T-helper 1 cell treated with Interleukin-12 subunit alpha and Interleukin-12 subunit beta and Interleukin-4 antibody, amounts not matched to agents 30 ng/mL and 1 ng/mL, for 36 hours (primary cell): ENCODE data around the gene KLHDC8B. TPM values are rescaled to one million over a fixed set of nuclear protein-coding genes. Genes with fewer than 3 reads are reported as not detected.
"Not testable (repeated sequence)": the region's sequence is repeated elsewhere in the genome, so short reads cannot be mapped to it uniquely, and the experiment has no call there.

Source experiments
- intact Hi-C: fragments of 100-400 bp; cut with micrococcal nuclease; formaldehyde crosslinking; loops from one replicate; pipeline ENCODE4 v1.15.1; 2024
- total RNA-seq: library from RNA; stranded (reverse); gene quantifications from 2 replicates; pipeline ENCODE4 v1.2.3, GENCODE V29; 2022

KLHDC8B gene
- total RNA-seq, 1 donor from 2014 or later = 2.6 TPM

GRCh38 chr3:49180116-49180515 lies 8.7 kb downstream of the KLHDC8B start:
- intact Hi-C loops = no loop called here

DNA sequence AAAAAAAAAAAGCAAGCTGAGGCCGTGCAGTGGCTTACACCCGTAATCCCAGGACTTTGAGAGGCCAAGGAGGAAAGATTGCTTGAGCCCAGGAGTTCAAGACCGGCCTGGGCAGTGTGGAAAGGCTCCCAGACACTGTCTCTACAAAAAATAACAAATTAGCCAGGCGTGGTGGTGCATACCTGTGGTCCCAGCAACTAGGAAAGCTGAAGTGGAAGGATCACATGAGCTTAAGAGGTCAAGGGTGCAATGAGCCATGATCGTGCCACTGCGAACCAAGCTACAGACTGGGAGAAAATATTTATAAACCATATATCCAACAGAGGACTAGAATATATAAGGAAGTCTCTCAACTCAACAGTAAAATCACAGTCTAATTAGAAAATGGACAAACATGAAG lies 10.0 kb downstream of the KLHDC8B start:
- intact Hi-C loops = no loop called here

DNA sequence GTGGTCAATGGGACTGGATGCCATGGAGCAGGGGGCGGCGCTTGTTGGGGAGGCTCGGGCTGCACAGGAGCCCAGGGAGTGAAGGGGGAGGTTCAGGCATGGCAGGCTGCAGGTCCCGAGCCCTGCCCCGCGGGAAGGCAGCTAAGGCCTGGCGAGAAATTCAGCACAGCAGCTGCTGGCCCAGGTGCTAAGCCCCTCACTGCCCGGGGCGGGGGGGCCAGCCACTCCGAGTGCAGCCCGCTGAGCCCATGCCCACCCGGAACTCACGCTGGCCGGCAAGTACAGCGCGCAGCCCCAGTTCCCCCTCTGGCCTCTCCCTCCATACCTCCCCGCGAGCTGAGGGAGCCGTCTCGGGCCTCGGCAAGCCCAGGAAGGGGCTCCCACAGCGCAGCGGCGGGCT lies 11.3 kb downstream of the KLHDC8B start:
- intact Hi-C loops = no loop called here

DNA sequence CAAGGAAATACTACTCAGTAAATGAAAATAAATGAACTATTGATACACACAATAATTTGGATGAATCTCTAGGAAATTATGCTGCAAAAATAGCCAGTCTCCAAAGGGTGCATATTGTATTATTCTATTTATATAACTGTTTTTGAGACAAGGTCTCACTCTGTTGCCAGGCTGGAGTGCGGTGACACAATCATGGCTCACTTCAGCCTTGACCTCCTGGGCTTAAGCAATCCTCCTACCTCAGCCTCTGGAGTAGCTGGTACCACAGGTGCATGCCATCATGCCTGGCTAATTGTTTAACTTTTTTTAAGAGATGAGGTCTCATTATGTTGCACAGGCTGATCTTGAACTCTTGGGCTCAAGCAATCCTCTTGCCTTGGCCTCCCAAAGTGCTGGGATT lies 12.5 kb downstream of the KLHDC8B start:
- intact Hi-C loops = no loop called here

- intact Hi-C loops = no loop called here
Measured at GRCh38 chr3:49191741-49192140, 20.3 kb downstream of the KLHDC8B start.

DNA sequence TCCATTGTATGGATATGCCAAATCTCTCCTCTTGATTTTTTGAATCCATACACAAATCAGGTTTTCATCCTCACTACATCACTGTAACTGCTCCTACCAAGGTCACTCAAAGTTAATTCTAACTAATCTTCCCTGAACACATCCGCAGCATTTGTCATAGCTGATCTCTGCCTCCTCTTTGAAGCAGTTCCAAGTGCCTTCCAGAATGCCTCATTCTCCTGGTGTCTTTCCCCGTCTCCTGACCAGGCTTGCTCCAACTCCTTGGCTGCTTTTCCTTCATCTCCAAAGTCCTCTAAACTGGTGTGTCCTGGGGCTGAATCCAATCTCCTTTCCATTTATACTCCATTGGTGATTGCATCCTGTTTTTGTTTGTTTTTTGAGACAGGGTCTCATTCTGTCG lies 26.8 kb downstream of the KLHDC8B start:
- intact Hi-C loops = no loop called here

DNA sequence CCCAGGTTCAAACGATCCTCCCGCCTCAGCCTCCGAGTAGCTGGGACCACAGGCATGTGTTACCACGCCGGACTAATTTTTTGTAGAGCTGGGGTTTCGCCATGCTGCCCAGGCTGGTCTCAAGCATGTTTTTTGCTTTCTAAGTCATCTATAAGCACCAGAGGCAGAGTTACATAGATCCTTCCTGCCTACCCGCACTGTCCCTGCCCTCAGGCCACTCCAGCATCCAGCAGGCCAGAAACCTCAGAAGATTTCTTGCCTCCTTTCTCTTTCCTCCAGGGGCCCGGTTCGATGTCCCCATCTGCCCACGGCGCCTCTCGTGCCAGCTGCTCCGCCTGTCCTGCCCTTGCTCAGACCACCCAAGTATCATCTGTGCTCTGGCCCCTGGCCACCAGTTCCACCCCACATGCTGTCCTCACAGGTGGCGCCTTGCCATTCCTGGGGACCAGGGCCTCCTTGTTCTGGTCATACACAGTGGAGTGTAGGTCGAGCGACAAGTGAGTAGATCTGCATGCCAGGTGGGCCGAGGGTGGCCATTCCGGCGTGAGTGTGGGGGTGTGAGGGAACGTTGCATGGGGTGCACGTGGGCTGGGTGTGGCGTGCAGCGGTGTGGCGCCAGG lies 27.3 kb downstream of the KLHDC8B start:
- intact Hi-C loops = no loop called here

- intact Hi-C loops = no loop called here
Measured at GRCh38 chr3:49199239-49199899, 28.0 kb downstream of the KLHDC8B start.

DNA sequence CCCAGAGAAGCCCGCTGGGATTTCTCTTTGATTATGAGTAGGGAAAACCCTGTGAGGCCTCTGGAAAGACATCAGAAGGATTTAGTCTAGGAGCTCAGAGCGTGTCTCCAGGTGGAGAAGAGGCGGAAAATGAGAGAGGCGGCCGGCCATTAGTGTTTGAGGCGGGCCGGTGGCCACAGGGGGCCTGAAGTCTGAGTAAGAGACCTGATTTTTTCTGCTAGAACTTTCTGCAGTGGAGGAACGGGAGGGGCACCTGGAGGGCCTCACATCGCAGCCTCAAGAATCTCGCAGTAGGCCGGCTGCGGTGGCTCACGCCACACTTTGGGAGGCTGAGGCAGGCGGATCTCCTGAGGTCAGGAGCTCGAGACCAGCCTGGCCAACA lies 28.5 kb downstream of the KLHDC8B start:
- intact Hi-C loops = no loop called here

DNA sequence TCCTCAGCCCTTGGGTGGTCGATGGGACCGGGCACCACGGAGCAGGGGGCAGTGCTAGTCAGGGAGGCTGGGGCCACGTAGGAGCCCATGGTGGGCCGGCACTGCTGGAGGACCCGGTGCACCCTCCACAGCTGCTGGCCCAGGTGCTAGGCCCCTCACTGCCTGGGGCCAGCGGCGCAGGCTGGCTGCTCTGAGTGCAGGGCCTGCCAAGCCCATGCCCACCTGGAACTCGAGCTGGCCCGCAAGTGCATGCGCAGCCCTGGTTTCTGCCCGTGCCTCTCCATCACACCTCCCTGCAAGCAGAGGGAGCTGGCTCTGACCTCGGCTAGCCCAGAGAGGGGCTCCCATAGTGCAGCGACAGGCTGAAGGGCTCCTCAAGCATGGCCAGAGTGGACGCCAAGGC lies 42.1 kb downstream of the KLHDC8B start:
- intact Hi-C loops = no loop called here

DNA sequence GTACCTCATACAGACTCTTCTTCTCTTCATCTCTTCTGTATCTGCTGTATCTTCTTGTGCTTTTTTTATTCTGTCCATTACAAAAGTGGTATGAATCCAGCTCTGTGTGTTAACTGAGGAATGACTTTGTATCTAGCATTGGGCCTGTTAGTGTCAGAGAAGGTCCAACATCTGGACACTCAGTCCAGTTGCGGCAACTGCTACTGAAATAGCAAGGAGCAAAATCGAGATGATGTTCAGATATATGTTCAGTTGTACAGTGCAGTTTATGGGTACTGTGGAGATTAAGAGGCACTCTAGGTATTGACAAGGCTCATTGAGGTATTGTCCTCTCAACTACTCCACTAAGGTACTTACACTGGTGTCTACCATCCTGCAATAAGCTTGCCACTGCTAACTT lies 42.6 kb downstream of the KLHDC8B start:
- intact Hi-C loops = no loop called here

DNA sequence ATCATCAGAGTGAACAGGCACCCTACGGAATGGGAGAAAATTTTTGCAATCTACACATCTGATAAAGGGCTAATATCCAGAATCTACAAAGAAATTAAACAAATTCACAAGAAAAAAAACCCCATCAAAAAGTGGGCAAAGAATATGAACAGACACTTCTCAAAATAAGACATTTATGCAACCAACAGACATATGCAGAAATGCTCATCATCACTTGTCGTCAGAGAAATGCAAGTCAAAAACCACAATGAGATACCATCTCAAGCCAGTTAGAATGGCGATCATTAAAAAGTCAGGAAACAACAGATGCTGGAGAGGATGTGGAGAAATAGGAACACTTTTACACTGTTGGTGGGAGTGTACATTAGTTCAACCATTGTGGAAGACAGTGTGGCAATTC lies 45.3 kb downstream of the KLHDC8B start:
- intact Hi-C loops = not testable (repeated sequence)

DNA sequence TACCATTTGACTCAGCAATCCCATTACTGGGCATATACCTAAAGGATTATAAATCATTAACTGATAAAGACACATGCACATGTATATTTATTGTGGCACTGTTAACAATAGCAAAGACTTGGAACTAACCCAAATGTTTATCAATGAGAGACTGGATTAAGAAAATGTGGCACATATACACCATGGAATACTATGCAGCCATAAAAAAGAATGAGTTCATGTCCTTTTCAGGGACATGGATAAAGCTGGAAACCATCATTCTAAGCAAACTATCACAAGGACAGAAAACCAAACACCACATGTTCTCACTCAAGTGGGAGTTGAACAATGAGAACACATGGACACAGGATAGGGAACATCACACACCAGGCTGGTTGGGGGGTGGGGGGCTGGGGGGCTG lies 45.7 kb downstream of the KLHDC8B start:
- intact Hi-C loops = not testable (repeated sequence)

- intact Hi-C loops = no loop called here
Measured at GRCh38 chr3:49217688-49218470, 46.5 kb downstream of the KLHDC8B start.

GRCh38 chr3:49218471-49218989 lies 47.1 kb downstream of the KLHDC8B start:
- intact Hi-C loops = not testable (repeated sequence)

DNA sequence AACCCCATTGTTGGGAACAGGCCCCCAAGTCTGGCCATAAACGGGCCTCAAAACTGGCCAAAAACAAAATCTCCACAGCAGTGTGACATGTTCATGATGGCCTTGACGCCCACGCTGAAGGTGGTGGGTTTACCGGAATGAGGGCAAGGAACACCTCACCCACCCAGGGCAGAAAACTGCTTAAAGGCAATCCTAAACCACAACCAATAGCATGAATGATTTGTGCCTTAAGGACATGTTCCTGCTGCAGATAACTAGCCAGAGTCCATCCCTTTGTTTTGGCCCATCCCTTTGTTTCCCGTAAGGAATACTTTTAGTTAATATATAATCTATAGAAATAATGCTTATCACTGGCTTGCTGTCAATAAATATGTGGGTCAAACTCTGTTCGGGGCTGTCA lies 47.7 kb downstream of the KLHDC8B start:
- intact Hi-C loops = no loop called here

- intact Hi-C loops = not testable (repeated sequence)
Measured at GRCh38 chr3:49220985-49221563, 49.7 kb downstream of the KLHDC8B start.

GRCh38 chr3:49222002-49222401 lies 50.6 kb downstream of the KLHDC8B start:
- intact Hi-C loops = no loop called here
